Measurements from ENCODE around the gene ICAM3.

DNA sequence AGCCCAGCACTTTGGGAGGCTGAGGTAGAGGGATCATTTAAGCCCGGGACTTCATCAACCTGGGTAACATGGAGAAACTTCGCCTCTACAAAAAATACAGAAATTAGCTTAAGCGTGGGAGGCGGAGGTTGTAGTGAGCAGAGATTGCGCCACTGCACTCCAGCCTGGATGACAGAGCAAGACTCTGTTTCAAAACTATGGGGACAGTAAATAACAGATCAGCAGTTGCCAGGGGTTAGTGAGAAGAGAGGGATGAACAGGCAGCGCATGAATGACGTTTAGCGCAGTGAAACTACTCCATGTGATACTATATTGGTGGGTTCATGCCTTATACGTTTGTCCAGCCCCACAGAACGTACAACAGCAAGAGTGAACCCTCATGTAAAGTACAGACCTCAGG is 7.1 kb upstream of the ICAM3 start:
- TF ChIP-seq, protein P1, sequence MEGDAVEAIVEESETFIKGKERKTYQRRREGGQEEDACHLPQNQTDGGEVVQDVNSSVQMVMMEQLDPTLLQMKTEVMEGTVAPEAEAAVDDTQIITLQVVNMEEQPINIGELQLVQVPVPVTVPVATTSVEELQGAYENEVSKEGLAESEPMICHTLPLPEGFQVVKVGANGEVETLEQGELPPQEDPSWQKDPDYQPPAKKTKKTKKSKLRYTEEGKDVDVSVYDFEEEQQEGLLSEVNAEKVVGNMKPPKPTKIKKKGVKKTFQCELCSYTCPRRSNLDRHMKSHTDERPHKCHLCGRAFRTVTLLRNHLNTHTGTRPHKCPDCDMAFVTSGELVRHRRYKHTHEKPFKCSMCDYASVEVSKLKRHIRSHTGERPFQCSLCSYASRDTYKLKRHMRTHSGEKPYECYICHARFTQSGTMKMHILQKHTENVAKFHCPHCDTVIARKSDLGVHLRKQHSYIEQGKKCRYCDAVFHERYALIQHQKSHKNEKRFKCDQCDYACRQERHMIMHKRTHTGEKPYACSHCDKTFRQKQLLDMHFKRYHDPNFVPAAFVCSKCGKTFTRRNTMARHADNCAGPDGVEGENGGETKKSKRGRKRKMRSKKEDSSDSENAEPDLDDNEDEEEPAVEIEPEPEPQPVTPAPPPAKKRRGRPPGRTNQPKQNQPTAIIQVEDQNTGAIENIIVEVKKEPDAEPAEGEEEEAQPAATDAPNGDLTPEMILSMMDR (optimal IDR thresholded peaks at IDR 0.05 in 1 of 3, IDR thresholded peaks at IDR 0.05 in 1 of 3, conservative IDR thresholded peaks at IDR 0.05 in 1 of 3; ENCODE audit: extremely low read depth in 1 of 3, insufficient read depth in 2 of 3, low read length in 3 of 3): no peak
- TF ChIP-seq EZH2 (IDR thresholded peaks at IDR 0.05; ENCODE audit: low read length): no peak

Measured in keratinocyte (primary cell).